ENCODE data around the gene TGM5.
"Not testable (repeated sequence)": the region's sequence is repeated elsewhere in the genome, so short reads cannot be mapped to it uniquely, and the experiment has no call there.

The TGM5 gene

DNA sequence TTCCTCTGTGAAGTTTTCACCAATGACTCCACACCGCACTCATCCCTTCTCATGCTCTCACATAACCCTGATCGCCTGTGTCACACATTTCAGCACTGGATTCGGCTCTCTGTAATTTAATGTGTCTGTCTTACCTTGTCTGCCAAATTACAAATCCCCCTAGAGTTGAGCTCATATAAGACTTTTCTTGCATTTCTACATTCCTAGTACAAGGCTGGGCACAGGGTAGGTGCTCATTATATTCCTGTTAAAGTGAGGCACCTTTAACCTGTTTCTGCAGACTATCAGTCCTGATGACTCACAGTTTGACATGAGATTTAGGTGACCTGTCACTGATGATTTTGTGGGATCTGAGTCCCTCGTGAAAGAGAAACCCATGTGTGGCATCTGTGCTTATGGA lies 22.6 kb downstream of the TGM5 start:
- DNase-seq (ENCODE audit: low read depth): no peak

DNA sequence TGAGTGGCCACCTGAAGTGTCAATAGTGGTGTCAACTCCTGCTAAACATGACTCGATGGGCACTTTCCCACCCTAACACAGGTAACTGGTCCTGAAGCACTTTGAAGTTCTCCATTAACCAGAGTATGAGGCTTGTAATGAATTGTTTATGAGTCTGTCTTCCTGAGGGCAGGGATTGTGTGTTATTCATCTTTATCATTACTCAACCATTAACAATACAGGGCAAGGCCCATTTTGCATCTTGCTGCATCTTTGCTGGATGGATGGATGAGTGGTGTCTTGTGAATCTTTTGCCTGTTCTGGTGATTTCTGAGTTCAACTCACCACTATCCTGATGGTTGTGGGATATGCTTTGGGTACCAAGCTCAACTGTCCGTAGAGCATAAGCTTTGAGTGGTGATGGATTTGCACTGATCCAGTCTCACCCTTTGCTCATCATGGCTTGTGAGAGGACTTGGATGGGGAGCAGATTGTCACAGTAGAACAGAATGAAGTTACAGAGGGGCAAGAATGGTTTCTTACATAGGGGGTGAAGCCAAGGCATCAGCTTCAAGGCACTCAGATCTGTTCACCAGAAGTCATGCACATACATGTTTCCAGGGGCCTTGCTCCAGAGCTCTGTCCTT lies 23.6 kb downstream of the TGM5 start:
- DNase-seq (ENCODE audit: low read depth): no peak

DNA sequence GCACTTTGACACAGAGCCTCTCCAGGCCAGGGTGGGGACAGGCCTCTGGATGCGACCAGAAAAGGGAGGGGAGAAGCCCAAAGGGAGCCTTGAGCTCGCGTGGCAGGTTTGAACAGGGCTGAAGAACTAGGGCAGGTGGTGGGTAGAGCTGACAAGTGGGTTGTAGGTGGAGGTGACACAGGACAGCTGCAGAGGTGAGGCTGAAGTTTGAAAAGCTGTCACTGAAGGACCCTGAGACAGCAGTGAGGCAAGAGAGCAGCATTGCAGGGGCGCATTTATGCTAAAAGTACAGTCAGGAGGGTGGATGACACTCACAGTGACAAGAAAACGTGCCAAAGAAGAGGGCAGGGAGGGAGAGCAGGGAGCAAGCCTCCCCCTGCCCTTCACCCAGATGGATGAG lies 24.1 kb downstream of the TGM5 start:
- DNase-seq (ENCODE audit: low read depth): no peak

DNA sequence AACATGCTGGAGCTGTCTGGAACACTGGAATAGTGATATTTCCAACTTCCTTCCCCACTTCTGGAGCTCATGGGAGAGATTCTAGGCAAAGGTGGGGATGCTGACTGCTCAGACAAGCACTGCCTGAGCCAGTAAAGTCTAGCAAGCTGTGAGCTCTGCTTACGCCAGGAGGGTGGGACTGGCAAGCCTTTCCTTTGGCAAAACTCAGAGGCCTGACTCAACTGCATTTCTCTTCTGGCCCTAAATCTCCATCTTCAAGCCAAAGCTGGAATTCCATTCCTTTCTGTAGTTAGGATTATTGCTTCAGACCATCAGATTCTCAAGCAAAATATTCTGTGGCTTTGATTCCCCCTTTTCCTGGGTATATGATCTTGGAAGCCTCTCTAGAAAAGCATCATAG lies 25.6 kb downstream of the TGM5 start:
- no peak for DNase-seq (ENCODE audit: low read depth)

DNA sequence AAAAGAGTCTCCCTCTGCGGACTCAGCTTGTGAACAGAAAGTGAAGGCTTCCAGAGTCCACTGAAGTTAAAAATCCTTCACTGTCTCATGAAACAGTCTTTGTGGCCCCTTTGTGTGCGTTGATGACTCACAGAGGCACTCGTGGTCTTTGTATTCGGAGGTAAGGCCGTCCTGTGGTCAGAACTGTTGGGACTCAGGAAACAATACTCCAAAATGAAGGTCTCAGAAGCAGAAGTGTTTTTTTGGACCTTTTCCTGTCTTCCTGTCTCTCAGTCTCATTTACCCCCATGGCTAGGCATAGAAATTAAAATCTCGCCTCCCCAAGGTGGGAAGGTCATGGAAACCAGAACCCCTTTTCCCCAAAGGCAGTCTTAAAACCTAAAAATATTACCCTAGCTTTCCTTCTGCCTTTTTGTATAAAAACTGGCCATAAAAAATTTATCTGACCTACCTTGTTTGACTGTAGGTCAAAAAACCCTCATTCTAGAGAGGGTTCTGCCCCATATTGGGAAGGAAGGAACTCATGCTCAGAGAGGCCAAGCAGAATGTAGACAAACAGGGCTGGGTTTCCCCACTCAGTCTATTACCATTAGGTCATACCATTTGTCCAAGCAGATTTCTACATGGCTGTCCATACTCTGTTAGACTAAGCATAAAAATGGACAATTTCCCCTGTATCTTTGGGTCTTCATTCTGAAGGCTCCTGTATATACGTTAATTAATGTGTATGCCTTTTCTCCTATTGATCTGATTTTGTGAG lies 26.8 kb downstream of the TGM5 start:
- no peak for DNase-seq (ENCODE audit: low read depth)

DNA sequence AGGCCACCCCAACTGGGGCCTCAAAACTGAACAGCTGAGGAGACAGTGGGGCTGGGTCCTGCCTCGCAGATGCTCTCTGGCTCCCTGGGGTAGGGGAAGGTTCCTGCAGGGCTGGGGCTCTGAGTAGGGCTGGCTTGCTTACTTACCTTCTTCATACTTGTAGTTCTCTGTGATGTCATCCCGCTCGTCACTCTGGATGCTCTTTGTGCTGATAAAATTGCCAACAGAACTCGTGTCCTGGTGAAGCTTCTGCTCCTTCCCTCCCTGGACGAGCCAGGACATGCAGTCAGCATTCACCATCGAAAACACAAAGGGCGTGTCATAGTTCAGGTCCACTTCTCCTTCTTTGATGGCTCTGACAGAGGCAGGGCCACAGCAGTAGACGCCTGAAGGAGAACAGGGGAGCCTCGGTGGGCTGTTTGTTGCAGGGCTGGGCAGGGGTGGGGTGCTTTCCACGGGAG lies 28.0 kb downstream of the TGM5 start:
- DNase-seq (ENCODE audit: low read depth): no peak

DNA sequence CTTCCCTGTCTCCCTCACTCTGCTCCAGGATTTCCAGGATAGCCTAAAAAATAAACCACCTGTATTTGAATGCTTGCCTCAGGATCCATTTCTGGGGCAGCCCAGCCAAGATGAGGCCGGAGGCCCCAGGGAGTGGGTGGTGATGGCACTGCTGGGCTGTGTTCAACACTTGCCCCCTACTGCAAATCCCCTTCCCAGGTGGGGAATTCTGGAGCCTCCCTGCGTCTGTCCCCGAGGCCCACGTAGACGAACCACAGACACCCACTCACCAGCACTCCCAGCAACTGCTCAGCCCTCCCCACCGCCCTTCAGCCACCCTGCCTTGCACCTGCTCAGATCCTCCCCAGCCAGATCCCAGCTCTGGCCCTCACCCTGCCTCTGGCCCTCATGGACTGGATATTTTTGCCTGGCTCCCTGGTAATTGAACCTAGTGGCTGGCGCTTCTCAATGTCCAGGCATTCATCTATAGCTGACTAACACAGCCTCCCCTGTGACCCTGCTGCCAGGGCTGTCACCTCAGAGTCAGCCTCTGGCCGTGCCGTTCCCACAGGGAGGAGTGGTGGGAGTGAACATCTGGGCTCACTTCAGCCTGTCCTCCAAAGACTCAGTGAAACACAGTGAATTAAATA lies 28.8 kb downstream of the TGM5 start:
- DNase-seq (ENCODE audit: low read depth): no peak

DNA sequence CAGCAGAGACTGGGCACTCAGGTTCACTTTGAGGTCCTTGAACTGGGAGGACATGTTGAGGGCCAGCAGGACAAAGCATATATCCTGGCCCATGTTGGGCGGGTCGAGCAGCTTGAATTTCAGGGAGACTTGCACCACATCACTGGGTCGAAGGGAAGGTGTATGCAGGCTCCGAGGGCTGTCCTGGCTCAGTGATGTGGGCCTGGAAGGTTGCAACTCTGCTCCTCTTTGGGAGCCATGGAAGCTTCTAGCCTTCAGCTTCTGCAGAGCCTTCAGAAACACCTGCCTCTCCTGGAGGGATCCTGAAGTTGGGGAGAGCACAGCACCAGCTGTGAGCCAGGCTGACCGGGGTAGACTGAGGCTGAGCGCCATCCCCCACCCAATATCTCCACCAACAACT lies 31.2 kb downstream of the TGM5 start:
- DNase-seq (ENCODE audit: low read depth): no peak

DNA sequence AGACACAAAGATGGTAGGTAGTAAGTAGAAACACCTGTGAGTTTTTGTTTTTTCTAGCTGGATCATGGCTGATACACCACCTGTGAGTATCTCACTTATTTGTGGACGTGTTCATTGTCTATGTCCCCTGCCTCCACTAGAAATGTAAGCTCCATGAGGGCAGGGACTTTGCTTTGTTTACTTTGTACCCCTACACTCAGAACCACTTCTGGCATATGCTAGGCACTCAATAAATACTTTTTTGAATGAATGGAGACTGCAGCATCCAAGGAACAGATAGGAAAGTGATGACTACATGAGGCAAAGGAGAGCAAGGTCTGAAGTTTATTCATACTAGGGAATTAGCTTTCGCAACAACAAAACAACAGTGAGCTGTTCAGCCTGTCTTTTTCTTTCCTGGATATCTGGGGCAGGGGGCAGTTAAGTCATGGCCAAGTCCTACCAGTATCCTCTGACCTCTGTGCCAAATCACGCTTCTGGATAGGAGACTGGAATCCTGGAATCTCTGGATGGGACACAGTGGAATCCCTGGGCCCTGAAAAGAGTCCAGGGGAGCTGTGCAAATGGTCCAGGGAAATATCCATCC lies 34.3 kb downstream of the TGM5 start:
- no peak for DNase-seq (ENCODE audit: low read depth)

DNA sequence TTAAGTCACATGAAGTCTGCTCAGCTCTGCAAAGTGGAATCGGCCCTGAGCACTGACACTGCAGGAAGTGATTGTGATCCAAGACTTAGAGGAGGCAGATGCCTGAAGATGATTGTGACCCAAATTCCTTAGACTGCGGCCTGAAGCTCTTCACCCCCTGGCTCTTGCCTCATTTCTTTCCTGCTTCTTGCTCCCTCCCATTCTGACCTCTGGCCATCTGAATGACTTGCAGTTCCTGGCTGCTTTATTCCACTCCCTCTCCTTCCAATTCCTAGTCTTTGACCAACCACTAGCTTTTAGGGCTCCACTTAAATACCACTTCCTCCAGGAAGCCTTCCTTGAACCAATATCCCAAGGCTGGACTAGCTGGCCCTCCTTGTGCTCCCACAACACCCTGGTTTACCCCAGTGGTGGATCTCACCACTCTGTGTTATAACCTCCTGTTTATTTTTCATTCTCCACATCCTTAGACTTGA lies 36.0 kb downstream of the TGM5 start:
- DNase-seq (ENCODE audit: low read depth): no peak

DNA sequence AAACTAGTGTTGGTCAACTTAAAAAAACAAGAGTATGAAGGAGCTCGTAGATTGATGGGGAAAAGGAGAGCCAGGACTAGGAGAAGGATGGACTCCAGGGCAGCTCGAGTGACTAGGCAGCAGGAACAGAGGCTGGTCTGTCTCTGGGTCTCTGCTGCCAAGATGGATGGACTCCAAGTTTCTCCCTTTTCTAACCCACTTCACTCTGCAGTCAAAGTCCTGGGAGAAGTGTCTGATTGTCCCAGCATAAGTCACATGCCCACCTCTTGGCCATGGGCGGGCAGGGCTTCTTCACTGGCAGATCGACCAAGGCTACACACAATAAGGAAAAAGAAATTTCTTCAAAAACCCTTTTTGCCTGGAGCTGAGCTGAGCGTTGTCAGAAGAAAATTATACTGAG lies 36.8 kb downstream of the TGM5 start:
- no peak for DNase-seq (ENCODE audit: low read depth)

DNA sequence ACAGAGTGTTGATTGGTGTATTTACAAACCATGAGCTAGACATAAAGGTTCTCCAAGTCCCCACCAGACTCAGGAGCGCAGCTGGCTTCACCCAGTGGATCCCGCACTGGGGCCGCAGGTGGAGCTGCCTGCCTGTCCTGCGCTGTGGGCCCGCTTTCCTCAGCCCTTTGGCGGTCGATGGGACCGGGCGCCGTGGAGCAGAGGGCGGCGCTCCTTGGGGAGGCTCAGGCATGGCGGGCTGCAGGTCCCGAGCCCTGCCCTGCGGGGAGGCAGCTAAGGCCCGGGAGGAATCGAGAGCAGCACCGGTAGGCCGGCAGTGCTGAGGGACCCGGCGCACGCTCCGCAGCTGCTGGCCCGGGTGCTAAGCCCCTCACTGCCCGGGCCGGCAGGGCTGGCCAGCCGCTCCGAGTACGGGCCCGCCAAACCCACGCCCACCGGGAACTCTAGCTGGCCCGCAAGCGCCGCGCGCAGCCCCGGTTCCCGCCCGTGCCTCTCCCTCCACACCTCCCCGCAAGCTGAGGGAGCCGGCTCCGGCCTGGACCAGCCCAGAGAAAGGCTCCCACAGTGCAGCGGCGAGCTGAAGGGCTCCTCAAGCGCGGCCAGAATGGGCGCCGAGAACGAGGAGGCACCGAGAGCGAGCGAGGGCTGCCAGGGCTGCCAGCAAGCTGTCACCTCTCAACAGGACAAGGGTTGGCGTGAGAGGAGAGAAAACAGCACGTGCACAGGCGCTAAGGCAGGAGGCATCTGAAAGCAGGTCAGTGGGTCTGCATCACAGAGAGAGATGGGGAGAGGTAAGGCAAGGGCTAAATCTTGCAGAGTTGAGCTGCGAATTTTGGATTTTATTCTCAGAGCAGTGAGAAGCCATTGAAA lies 40.1 kb downstream of the TGM5 start:
- DNase-seq (ENCODE audit: low read depth): no peak

DNA sequence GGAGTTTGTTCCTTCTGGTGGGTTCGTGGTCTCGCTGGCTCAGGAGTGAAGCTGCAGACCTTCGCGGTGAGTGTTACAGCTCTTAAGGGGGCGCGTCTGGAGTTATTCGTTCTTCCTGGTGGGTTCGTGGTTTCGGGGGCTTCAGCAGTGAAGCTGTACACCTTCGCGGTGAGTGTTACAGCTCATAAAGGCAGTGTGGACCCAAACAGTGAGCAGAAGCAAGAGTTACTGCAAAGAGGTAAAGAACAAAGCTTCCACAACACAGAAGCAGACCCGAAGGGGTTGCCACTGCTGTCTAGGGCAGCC lies 40.8 kb downstream of the TGM5 start:
- DNase-seq (ENCODE audit: low read depth): not testable (repeated sequence)

DNA sequence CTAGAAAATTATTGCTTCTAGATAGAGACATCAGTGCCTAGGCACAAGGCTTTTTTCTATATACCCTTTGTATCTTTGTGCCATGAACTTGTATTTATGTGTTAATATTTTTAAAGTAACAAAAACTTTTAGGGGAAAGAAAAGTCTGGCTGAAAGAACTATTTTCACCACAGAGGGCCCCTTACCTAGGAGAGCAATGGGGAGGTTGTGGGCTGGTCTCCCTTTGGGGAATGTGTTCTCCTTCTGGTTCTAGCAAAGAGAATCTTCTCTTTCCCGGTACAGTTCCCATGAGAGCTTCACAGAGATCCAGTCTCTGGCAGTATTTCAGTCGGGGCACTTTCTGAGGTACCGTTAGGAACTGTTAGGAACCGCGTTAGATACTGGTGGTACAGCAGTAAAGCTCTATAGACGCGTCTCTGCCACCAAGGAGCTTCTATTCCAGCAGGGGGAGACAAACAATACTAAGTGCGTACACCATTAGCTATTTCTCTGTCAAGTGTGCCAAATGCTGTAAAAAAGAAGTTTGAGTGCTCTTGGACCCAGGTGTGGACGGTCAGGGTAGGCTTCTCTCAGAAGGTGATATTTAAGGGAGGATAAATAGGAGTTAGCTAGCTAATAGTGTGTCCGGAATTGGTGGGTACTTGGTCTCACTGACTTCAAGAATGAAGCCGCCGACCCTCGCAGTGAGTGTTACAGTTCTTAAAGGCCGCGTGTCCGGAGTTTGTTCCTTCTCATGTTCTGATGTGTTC lies 41.4 kb downstream of the TGM5 start:
- no peak for DNase-seq (ENCODE audit: low read depth)

DNA sequence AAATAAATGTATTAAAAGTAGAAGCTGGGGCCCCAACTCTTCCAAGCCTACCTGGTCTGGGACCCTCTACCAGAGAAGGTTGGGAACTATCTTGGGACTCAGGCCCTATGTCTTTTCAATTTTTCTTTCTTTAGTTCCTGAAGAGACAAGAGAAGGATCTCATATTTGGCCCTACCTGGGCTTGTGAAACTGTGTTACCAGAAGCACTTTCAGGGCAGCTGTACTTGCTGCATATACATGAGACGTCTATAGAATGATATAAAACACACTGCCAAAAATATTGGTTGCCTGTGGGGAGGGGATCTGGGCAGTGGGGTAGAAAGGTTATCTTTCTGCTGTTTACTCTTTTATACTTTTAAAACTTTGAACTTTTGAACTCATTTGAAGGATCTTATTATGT lies 45.3 kb downstream of the TGM5 start:
- DNase-seq (ENCODE audit: low read depth): no peak

DNA sequence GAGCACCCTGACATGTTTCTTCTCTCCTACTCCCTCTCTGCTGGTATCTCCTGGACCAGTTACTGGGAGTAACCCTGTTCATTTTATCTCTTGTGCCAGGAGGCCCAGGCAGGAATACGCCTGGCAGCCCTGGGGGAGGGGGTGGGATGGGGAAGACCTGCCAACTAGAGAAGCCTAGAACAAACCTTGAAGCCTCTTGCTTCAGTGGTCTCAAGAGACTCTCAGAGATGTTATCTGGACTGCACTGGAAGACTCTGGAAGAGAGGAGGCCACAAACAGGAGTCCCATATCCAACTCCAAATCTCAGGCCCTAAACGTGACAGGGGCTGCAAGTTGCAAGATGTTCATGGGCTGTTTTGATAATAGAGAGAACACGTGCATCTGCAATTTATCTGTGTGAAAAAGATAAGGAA lies 45.7 kb downstream of the TGM5 start, which contains the start of gene EPB42:
TSS of gene EPB42 (minus strand) at position 28 of the 413 bp plus-strand sequence. CDS start 193 bp downstream, outside the sequence.
- no peak for DNase-seq (ENCODE audit: low read depth)

DNA sequence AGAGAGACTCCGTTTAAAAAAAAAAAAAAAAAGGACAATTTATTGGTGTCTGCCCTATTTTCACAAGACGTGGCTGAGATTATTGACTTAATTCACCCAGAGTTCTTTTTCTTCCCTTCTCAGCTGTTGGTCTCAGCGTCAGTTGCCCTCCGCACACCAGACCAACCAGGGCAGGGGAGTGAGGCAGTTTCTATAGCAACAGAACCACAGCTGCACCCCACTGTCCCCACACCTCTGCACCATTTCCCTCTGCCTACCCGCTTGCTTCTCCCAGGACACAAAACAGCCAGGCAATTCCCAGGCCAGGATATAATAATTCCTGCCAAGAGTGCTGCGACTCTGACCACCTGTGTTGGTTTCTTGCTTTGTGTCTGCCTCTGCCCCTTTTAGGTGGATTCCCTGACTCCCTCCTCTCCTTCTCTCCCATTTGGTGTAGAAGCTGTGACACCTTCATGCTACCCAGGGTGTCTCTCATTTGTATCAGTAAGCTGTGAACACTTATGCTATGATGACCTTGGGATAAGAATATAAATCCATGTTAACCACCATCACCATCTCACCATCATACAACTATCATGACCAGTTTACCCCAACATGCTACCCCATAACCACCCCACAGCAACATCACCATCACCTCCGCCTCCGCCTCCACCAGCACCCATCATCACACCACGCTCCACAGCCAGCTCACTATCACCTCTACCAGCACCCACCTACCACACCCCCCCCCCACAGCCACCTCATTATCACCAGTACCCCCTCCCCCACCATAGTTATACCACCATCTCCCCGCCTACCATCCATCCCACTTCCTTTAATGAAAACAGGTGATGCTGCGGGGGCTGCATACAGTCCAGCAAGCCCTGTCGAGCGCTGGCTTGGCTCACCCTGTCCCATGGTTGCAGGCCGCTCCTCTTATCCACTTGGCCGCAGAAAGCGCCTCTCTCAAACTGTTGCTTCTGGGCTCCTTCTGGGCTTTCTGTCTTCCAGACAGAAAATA lies 46.5 kb downstream of the TGM5 start:
- DNase-seq (ENCODE audit: low read depth): no peak

DNA sequence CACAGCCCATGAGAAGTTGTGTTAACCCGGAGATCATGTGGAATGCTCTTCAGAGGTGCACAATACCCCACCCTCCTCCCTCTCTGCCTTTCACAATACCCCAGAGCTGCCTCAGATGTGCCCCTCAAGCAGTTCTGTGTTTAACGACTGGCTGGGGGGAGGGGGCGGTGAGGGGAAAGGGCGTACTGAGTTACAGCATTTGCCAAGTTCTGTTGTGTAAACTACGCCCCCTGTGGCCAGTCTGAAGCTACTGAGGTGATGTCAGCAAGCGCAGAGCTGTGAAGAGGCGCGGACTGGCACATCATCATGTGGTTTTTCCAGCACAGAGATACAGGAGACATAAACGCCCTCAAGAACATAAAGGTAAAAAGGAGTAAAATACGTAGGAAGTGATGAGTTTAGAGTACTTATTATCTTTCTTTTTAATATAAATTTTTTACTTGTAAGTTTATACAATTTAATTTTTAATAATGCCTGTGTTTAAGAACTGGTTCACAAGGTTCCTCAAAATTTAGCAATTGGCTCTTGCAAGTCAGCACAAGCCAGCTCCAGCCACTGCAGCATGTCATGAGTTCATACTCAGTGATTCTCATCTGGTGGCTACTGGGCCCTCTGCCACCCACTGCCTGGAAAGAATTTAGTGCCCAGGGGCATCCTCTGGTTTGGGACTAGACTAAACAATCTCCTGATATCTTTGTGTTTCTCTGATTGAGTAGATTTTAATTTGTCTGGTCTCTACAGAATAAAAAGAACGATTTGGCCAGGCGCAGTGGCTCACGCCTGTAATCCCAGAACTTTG lies 47.6 kb downstream of the TGM5 start:
- DNase-seq (ENCODE audit: low read depth): no peak

DNA sequence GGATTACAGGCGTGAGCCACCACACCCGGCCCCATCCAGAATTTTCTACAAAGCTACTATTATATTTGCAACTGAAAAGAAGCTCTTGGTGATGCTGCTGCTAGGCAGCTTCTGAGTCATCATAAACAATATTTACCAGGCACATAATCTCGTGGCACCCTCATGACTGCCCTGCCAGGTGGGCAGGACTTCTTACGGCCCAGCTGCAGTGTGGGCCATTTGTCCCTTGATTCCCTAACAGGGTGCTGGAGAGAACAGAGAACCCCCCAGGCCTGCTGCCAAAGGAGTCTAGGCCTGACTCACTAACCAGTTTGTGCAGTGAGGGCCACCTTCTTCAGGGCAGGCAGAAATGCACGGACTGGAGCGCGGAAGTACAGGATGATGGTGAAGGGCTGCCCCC lies 50.8 kb downstream of the TGM5 start:
- no peak for DNase-seq (ENCODE audit: low read depth)

All from activated T-helper 1 cell treated with Interleukin-2 at 50 U/mL for 16 hours (primary cell).